Measurements from ENCODE around the gene FBXO7. TPM values are rescaled to one million over a fixed set of nuclear protein-coding genes. Genes with fewer than 3 reads are reported as not detected.

The FBXO7 gene
- total and polyA plus RNA-seq, 9 of the 15 experiments (the other 6 are each of a cell fraction or from before 2014, with no cell fraction given): 34.0 to 162 (median 85.2) TPM

- FAIRE-seq (no peak), DNase-seq (ENCODE audit: extremely low read depth in 1 of 4, low spot score in 3 of 4) (no peak), ATAC-seq (no peak)
- no peaks in the 10 kb centered on the region for H3K4me1 ChIP-seq (replicated peaks in 1 of 2; ENCODE audit: control insufficient read depth in 2 of 2, insufficient read depth in 2 of 2, low read length in 2 of 2)
- no peak for TF ChIP-seq ZKSCAN8 (CRISPR knock-in tag; IDR thresholded peaks at IDR 0.05)
- no peak for TF ChIP-seq FOXK1 (CRISPR knock-in tag; IDR thresholded peaks at IDR 0.05; ENCODE audit: borderline replicate concordance)
- in situ Hi-C loops (cut with MboI) (no loop called here), intact Hi-C loops (cut with micrococcal nuclease) (no loop called here)
- no TSS peak for BruUV-seq (replicated peaks)
- H2AFZ ChIP-seq (ENCODE audit: low read depth, low read length): no peak overlapping the region
- H3K79me2 ChIP-seq (ENCODE audit: control insufficient read depth, insufficient read depth, low read length): peaks cover 2% of the 10 kb centered on the region; the same call in 1 of the 3 replicates
- H3K36me3 ChIP-seq (ENCODE audit: control insufficient read depth, insufficient read depth, low read length): peaks cover 92% of the 10 kb centered on the region
- no peak overlapping the region for H3K9ac ChIP-seq (ENCODE audit: insufficient read depth in 1 of 2, low read depth in 2 of 2, low read length in 2 of 2)
- H3K27me3 ChIP-seq (ENCODE audit: control insufficient read depth in 2 of 2, insufficient read depth in 2 of 2, low read length in 2 of 2): no peaks in the 10 kb centered on the region
- H3K27ac ChIP-seq (ENCODE audit: extremely low read depth, low read depth, low read length): no peak overlapping the region
- no peaks in the 10 kb centered on the region for H3K9me3 ChIP-seq (replicated peaks; ENCODE audit: control insufficient read depth, insufficient read depth, low read depth, low read length)
- POLR2A ChIA-PET: interaction anchor here (0.7 to 1.3 kb wide), 2 partner anchors 16 to 57 kb away, joined by 3 to 4 read pairs; no protein-coding TSS in a partner anchor
- no peaks in the 10 kb centered on the region for H3K9me1 ChIP-seq (ENCODE audit: control insufficient read depth, insufficient read depth, low read length)
- CTCF ChIA-PET (ENCODE audit: low intra/inter-chr PET ratio): no interaction called here
- 95% methylated on average over 2 of the region's 2 CpGs for WGBS (ENCODE audit: insufficient coverage, low coverage, missing lambda C conversion rate)
- H3K4me2 ChIP-seq (ENCODE audit: insufficient read depth, low read length): no peak overlapping the region
- no peak overlapping the region for H3K4me3 ChIP-seq
- H4K20me1 ChIP-seq (replicated peaks; ENCODE audit: control insufficient read depth, insufficient read depth, low read length): no peaks in the 10 kb centered on the region
Observed at GRCh38 chr22:32493551-32493950, 18.9 kb downstream of the FBXO7 start.

GRCh38 chr22:32494971-32495370 is 20.4 kb downstream of the FBXO7 start:
- CTCF ChIA-PET (ENCODE audit: low intra/inter-chr PET ratio): interaction anchor here (0.8 kb wide), 1 partner anchor 23 kb away, joined by 3 read pairs; no protein-coding TSS in a partner anchor
- no peak for TF ChIP-seq ZNF41 (CRISPR knock-in tag; conservative IDR thresholded peaks at IDR 0.05)
- no peak for TF ChIP-seq FOXJ2 (tag; IDR thresholded peaks at IDR 0.05)
- TF ChIP-seq ZBTB40 (IDR thresholded peaks at IDR 0.05): no peak
- no peak for TF ChIP-seq ZBTB40 (CRISPR knock-in tag; IDR thresholded peaks at IDR 0.05)
- TF ChIP-seq HLTF (IDR thresholded peaks at IDR 0.05): no peak

More at GRCh38 chr22:32494971-32495370, 20.4 kb downstream of the FBXO7 start:
- Histone ChIP-seq H3K27ac (ENCODE audit: extremely low read depth, low read depth, low read length) (no peak overlapping the region), H3K9me3 (replicated peaks; ENCODE audit: control insufficient read depth, insufficient read depth, low read depth, low read length) (no peaks in the 10 kb centered on the region), H3K27me3 (ENCODE audit: control insufficient read depth in 2 of 2, insufficient read depth in 2 of 2, low read length in 2 of 2) (no peaks in the 10 kb centered on the region), H4K20me1 (replicated peaks; ENCODE audit: control insufficient read depth, insufficient read depth, low read length) (no peaks in the 10 kb centered on the region), H3K4me2 (ENCODE audit: insufficient read depth, low read length) (no peak overlapping the region), H3K79me2 (ENCODE audit: control insufficient read depth, insufficient read depth, low read length) (no peaks in the 10 kb centered on the region), H3K9me1 (ENCODE audit: control insufficient read depth, insufficient read depth, low read length) (no peaks in the 10 kb centered on the region), H2AFZ (ENCODE audit: low read depth, low read length) (no peak overlapping the region), H3K9ac (ENCODE audit: insufficient read depth in 1 of 2, low read depth in 2 of 2, low read length in 2 of 2) (no peak overlapping the region), H3K4me1 (replicated peaks in 1 of 2; ENCODE audit: control insufficient read depth in 2 of 2, insufficient read depth in 2 of 2, low read length in 2 of 2) (no peaks in the 10 kb centered on the region), H3K4me3 (no peak overlapping the region), H3K36me3 (ENCODE audit: control insufficient read depth, insufficient read depth, low read length) (peaks cover 86% of the 10 kb centered on the region)
- WGBS (ENCODE audit: insufficient coverage, low coverage, missing lambda C conversion rate): 88% methylated on average over 4 of the region's 4 CpGs
- no peak for ATAC-seq
- FAIRE-seq: no peak
- intact Hi-C loops (cut with micrococcal nuclease) (no loop called here), in situ Hi-C loops (cut with MboI) (no loop called here)
- POLR2A ChIA-PET: interaction anchor here (1.3 kb wide), 1 partner anchor 14 kb away, joined by 4 read pairs; no protein-coding TSS in a partner anchor
- BruUV-seq (replicated peaks): no TSS peak
- DNase-seq (ENCODE audit: extremely low read depth in 1 of 4, low spot score in 3 of 4): no peak
